NCI-H345 (cell line): Measurements from ENCODE around the gene CEP350.

ENCODE experiments used
- DNase-seq: peaks from one replicate; lab custom pipeline; 2025; lab: John Stamatoyannopoulos, UW

The CEP350 gene

DNA sequence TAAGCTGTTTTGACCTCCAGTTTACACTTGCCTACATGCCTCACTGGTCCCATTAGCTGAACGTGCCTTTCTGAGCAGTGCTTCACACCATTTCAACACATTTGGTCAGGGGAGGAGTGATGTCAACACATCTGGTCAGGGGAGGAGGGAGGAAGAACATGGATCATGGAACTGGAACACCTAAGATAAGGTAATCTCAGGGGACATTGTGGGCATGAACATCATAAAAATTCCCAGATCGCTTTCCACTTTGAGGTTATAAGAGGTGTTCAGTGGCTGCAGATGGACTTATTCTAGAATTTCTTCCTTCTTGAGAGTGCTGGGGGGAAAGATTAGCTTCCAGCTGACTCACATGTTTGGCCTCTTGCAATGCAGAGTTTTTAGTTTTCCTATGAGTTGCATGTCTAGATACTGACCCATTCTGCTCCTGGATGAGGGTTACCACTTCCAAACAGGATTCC lies 202.1 kb downstream of the CEP350 start:
- DNase-seq, result no peak

DNA sequence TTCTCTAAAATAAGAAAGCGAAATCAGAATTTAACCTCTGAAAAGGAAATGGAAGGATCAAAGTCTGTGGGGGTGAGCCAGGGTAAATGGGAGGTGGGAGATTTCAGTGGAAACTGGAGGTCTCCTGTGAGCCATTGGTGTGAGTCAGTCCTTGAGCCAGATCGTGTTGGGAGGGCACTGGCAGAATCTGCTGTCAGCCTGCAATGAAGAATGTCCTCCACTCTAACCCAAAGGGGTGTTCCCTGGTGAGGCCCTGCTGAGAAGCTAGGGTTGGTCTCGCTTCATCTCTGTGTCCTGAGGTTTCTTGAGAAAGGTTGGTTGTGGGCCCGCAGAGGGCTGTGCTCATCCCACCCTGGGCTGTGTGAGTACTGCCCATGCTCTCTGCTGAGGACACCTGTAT lies 202.5 kb downstream of the CEP350 start:
- peak; percentile 39 for DNase-seq

DNA sequence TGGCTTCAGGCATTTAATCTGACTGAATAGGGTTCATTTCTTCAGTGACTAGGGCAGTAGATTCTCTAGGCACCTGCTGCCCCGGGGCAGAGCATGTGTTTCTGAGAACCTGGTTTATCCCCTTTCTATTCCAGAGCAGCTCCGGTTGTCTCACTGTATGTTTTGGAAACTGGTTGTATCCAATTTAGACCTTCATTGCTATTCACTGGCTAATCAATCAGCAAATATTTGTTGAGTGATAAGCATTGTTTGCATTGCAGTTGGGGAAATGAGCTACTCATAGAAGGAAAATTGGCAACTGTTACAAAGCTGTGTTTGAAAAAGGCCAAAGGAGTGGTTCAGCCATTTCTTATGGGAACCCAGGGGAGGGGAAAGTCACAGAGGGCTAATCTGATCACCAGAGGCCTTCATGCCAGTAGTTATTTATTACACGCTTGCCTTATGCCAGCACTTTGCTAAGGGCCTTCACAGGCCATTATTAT lies 203.0 kb downstream of the CEP350 start:
- DNase-seq, result peak; percentile 88

DNA sequence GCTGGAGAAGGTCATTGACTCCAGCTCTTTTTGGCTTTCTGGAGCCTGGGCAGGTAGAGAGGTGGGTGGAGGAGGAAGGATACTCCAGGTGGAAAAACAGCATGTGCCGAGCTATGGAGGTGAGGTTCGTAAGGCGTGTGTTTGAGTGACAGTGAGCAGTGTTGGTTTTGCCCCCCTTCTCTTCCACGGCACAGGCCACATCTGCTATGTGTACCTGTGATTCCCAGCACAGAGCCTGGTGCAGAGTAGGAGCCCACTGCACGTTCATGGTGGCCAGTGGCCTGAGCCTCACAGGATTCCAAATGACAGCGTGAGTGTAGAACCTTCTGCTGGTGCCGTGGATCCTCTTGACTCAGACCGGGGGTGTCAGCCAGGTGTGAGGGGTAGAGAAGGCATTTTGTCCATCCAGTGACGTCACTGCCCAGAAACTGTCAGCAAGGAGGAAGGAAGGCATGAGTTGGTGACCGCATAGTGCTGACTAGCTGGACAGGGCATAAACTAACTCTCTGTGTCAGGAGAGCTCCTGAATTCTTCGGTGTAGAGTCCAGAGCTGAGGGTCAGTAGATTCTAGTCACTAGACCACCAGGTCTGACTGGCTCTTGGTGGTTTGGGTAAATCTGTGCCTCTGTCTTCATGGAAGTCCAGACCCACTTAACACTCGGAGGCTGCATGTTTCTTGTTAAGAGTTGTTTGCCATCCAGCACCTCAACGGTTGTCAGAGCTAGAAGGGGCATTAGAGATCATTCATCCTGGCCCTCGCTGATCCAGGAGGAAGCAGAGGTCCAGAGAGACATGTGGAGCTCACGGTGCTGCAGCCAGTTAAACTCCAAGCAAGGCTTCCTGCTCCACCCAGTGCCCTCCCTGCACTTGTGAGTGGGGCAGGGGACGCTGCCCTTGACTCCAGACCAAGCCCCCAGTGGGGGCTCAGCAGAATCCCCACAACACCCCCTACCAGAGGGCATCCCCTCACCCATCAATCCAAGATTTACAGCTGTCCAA lies 203.8 kb downstream of the CEP350 start:
- peak; percentile 54 for DNase-seq

DNA sequence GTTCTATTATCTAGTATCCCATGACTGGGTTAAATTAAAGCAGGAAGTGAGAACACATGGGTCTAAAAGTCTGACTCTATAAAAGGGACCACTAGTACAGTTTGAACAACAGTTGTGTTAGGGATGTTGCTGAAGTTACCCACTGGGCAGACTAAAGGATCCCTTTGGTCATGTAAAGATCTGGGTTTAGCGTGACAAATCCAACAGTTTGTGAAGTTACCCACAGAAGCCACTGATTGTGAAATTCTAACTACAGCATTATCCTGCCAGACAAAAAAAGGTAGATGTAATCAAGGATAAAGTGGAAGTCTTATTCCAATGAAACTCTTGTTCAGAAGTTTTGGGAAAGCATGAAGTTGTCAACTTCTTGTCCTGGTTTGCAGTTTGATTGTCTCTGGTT lies 205.7 kb downstream of the CEP350 start:
- no peak for DNase-seq

DNA sequence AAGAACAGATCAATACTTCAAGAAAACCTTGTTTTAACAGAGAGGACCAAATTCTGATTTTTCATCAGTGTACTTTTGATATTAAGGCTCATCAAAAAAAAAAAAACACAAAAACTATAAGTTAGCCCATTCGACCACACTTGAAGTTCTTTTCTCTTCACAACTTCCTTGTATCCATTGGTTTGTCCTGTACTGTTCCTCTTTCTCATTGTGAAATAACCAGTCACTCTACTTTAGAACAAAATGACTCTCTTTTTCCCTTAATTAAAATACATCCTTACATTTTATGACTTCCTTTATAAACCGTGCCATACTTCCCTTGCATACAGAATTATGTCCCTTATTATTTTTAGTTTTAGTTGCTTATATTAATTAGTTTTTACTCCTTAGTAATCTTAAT lies 208.4 kb downstream of the CEP350 start:
- DNase-seq, result no peak
